CD4-positive, alpha-beta T cell treated with Interleukin-17A for 4 hours (primary cell): ENCODE results near the gene EFHC2.
"Not testable (repeated sequence)": the region's sequence is repeated elsewhere in the genome, so short reads cannot be mapped to it uniquely, and the experiment has no call there.

Source experiments
- DNase-seq: peaks from one replicate; pipeline ENCODE4 v3.0.0-alpha.2; 2020; ENCODE audit warnings: mixed read lengths

Gene EFHC2

GRCh38 chrX:44227991-44228390 is 115.5 kb downstream of the EFHC2 start:
- DNase-seq: no peak

- no peak for DNase-seq
These were observed 117.8 kb downstream of the EFHC2 start for GRCh38 chrX:44225667-44226066.

- no peak for DNase-seq
These were observed 118.7 kb downstream of the EFHC2 start for GRCh38 chrX:44224760-44225159.

- no peak for DNase-seq
These were observed 120.3 kb downstream of the EFHC2 start for GRCh38 chrX:44223150-44223549.

- no peak for DNase-seq
These were observed 125.0 kb downstream of the EFHC2 start for GRCh38 chrX:44218465-44218864.

- DNase-seq: no peak
These were observed 127.3 kb downstream of the EFHC2 start for GRCh38 chrX:44216171-44216570.

GRCh38 chrX:44203791-44204190 is 139.7 kb downstream of the EFHC2 start:
- no peak for DNase-seq

- DNase-seq: no peak
These were observed 140.9 kb downstream of the EFHC2 start for GRCh38 chrX:44202596-44202995.

- DNase-seq: no peak
These were observed 154.4 kb downstream of the EFHC2 start for GRCh38 chrX:44189116-44189515.

- not testable (repeated sequence) for DNase-seq
These were observed 155.6 kb downstream of the EFHC2 start for GRCh38 chrX:44187915-44188314.

GRCh38 chrX:44183329-44183728 is 160.1 kb downstream of the EFHC2 start:
- no peak for DNase-seq

- DNase-seq: no peak
These were observed 165.0 kb downstream of the EFHC2 start for GRCh38 chrX:44178274-44179053.

- DNase-seq: no peak
These were observed 168.0 kb downstream of the EFHC2 start for GRCh38 chrX:44175455-44175854.

- no peak for DNase-seq
These were observed 169.4 kb downstream of the EFHC2 start for GRCh38 chrX:44174061-44174460.

- no peak for DNase-seq
These were observed 170.3 kb downstream of the EFHC2 start for GRCh38 chrX:44173219-44173618.

- DNase-seq: no peak
These were observed 176.4 kb downstream of the EFHC2 start for GRCh38 chrX:44167116-44167515.

GRCh38 chrX:44162964-44163475 is 180.5 kb downstream of the EFHC2 start:
- no peak for DNase-seq

- DNase-seq: no peak
These were observed 185.6 kb downstream of the EFHC2 start for GRCh38 chrX:44157858-44158257.

- DNase-seq: no peak
These were observed 186.2 kb downstream of the EFHC2 start for GRCh38 chrX:44157283-44157682.

- DNase-seq: no peak
These were observed 186.7 kb downstream of the EFHC2 start for GRCh38 chrX:44156726-44157125.

- no peak for DNase-seq
These were observed 188.3 kb downstream of the EFHC2 start for GRCh38 chrX:44155126-44155525.

- no peak for DNase-seq
These were observed 190.6 kb downstream of the EFHC2 start for GRCh38 chrX:44152852-44153251.

- DNase-seq: no peak
These were observed 196.3 kb downstream of the EFHC2 start for GRCh38 chrX:44147130-44147529.

- no peak for DNase-seq
These were observed 199.1 kb downstream of the EFHC2 start for GRCh38 chrX:44144177-44144945.
